T-helper 1 cell treated with Interleukin-12 subunit alpha and Interleukin-12 subunit beta and Interleukin-4 antibody, amounts not matched to agents 30 μg/mL and 1 μg/mL, for 36 hours (primary cell): ENCODE data around the gene PPP2R3B.
A peak's percentile ranks its signal among the peaks of the same experiment; 100 is the strongest.
"Not testable (repeated sequence)": the region's sequence is repeated elsewhere in the genome, so short reads cannot be mapped to it uniquely, and the experiment has no call there.

Experiments used
- H3K27ac Mint-ChIP-seq: one replicate; pipeline ENCODE4 v1.8.0; 2021; ENCODE audit warnings: mild to moderate bottlenecking, mixed read lengths
- H3K27me3 Mint-ChIP-seq: one replicate; pipeline ENCODE4 v1.8.0; 2021; ENCODE audit warnings: low read depth, mixed read lengths
- H3K36me3 Mint-ChIP-seq: one replicate; pipeline ENCODE4 v1.8.0; 2021; ENCODE audit warnings: low read depth, mixed read lengths
- H3K4me1 Mint-ChIP-seq: one replicate; pipeline ENCODE4 v1.8.0; 2021; ENCODE audit warnings: low read depth, mixed read lengths
- H3K4me3 Mint-ChIP-seq: one replicate; pipeline ENCODE4 v1.8.0; 2021; ENCODE audit warnings: mild to moderate bottlenecking, moderate library complexity, mixed read lengths
- H3K9me3 Mint-ChIP-seq: one replicate; pipeline ENCODE4 v1.8.0; 2021; ENCODE audit warnings: mixed read lengths

The PPP2R3B gene, protein sequence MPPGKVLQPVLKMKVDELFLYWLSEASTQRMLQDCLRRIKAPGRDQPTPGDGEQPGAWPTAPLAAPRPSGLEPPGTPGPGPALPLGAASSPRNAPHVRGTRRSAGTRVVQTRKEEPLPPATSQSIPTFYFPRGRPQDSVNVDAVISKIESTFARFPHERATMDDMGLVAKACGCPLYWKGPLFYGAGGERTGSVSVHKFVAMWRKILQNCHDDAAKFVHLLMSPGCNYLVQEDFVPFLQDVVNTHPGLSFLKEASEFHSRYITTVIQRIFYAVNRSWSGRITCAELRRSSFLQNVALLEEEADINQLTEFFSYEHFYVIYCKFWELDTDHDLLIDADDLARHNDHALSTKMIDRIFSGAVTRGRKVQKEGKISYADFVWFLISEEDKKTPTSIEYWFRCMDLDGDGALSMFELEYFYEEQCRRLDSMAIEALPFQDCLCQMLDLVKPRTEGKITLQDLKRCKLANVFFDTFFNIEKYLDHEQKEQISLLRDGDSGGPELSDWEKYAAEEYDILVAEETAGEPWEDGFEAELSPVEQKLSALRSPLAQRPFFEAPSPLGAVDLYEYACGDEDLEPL

DNA sequence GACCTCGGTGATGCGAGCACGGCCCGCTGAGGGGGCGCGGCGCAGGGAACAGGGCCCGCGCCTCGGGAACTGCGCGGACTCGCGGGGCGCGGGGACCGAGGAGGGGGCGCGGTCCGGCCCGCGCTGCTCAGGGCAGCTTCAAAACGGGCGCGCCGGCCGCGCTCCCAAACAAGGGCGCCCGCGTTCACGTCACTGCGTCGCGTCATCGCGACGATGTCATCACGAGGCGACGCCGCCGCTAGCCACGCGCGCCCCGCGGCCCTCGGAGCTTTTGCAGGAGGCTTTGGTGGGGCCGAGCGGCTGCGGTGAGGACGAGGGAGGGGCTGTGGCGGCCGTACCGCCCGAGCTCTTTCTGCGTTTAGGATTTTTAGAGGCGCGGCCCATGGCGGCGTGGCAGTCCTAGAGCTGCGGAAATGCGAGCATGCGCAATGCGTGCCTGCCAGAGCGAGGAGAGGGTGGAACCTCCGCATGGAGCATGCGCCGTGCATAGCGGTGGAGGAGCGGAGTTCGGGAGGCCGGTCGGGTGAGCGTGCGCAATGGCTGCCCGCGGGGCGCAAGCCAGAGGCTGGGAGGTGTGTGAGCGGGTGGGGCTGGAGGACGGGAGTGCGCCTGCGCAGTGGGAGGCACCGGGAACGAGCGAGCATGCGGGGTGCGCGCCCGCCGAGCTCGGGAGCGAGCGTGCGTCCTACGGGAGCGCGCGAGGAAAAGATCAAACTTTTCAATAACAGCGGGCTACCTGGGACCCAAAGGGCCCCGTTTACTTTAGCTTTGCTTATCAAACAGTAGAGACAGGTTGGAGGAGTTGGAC lies at the start of gene PPP2R3B:
TSS of gene PPP2R3B (minus strand) at position 140 of the 808 bp plus-strand sequence. CDS start 216 bp downstream, outside the sequence.
- H3K4me1 Mint-ChIP-seq, result peaks cover 6% of the 10 kb centered on the region

GRCh38 chrX:435536-436122 lies 48.9 kb upstream of the PPP2R3B start:
- Mint-ChIP-seq H3K4me1 (peaks cover 5% of the 10 kb centered on the region), H3K36me3 (peaks cover 5% of the 10 kb centered on the region), H3K9me3 (peaks cover 25% of the 10 kb centered on the region), H3K4me3 (no peak overlapping the region), H3K27ac (peak overlapping the region; percentile 14), H3K27me3 (no peaks in the 10 kb centered on the region)

More for the DNA sequence above, at the start of gene PPP2R3B:
- H3K9me3 Mint-ChIP-seq, result no peaks in the 10 kb centered on the region
- H3K27me3 Mint-ChIP-seq, result peaks cover 4% of the 10 kb centered on the region
- H3K4me3 Mint-ChIP-seq, result peak within 1 kb of the TSS; percentile 92
- H3K36me3 Mint-ChIP-seq, result peaks cover 3% of the 10 kb centered on the region
- peak within 1 kb of the TSS; percentile 98 for H3K27ac Mint-ChIP-seq

GRCh38 chrX:434946-435345 lies 48.2 kb upstream of the PPP2R3B start:
- no peak overlapping the region for H3K27ac Mint-ChIP-seq
- peaks cover 2% of the 10 kb centered on the region for H3K36me3 Mint-ChIP-seq
- H3K4me3 Mint-ChIP-seq, result no peak overlapping the region
- no peaks in the 10 kb centered on the region for H3K27me3 Mint-ChIP-seq
- H3K4me1 Mint-ChIP-seq, result peaks cover 5% of the 10 kb centered on the region
- peaks cover 18% of the 10 kb centered on the region for H3K9me3 Mint-ChIP-seq

- Mint-ChIP-seq H3K9me3 (peaks cover 12% of the 10 kb centered on the region), H3K4me1 (peaks cover 6% of the 10 kb centered on the region)
Measured at GRCh38 chrX:433771-434170, 47.1 kb upstream of the PPP2R3B start.

GRCh38 chrX:432666-433065 lies 46.0 kb upstream of the PPP2R3B start:
- not testable (repeated sequence) for H3K4me1 Mint-ChIP-seq, H3K27ac Mint-ChIP-seq, H3K36me3 Mint-ChIP-seq, H3K4me3 Mint-ChIP-seq
- H3K27me3 Mint-ChIP-seq, result peaks cover 11% of the 10 kb centered on the region
- peaks cover 12% of the 10 kb centered on the region for H3K9me3 Mint-ChIP-seq

More at GRCh38 chrX:433771-434170, 47.1 kb upstream of the PPP2R3B start:
- H3K36me3 Mint-ChIP-seq, result no peaks in the 10 kb centered on the region
- H3K27me3 Mint-ChIP-seq, result peaks cover 4% of the 10 kb centered on the region
- H3K4me3 Mint-ChIP-seq, result no peak overlapping the region
- H3K27ac Mint-ChIP-seq, result no peak overlapping the region

- no peak overlapping the region for H3K4me3 Mint-ChIP-seq
- no peaks in the 10 kb centered on the region for H3K36me3 Mint-ChIP-seq
- H3K27me3 Mint-ChIP-seq, result peaks cover 14% of the 10 kb centered on the region
- peaks cover 6% of the 10 kb centered on the region for H3K4me1 Mint-ChIP-seq
- no peak overlapping the region for H3K27ac Mint-ChIP-seq
- H3K9me3 Mint-ChIP-seq, result peaks cover 6% of the 10 kb centered on the region
Measured at GRCh38 chrX:431492-432111, 44.9 kb upstream of the PPP2R3B start.

- H3K4me3 Mint-ChIP-seq, result no peak overlapping the region
- peaks cover 14% of the 10 kb centered on the region for H3K27me3 Mint-ChIP-seq
- H3K4me1 Mint-ChIP-seq, result peaks cover 4% of the 10 kb centered on the region
- peaks cover under 1% of the 10 kb centered on the region for H3K9me3 Mint-ChIP-seq
- no peaks in the 10 kb centered on the region for H3K36me3 Mint-ChIP-seq
- no peak overlapping the region for H3K27ac Mint-ChIP-seq
Measured at GRCh38 chrX:431056-431455, 44.3 kb upstream of the PPP2R3B start.

- Mint-ChIP-seq H3K36me3 (no peaks in the 10 kb centered on the region), H3K27ac (no peak overlapping the region), H3K4me1 (peaks cover 4% of the 10 kb centered on the region), H3K9me3 (no peaks in the 10 kb centered on the region), H3K27me3 (peaks cover 14% of the 10 kb centered on the region), H3K4me3 (no peak overlapping the region)
Measured at GRCh38 chrX:429266-429825, 42.6 kb upstream of the PPP2R3B start.

DNA sequence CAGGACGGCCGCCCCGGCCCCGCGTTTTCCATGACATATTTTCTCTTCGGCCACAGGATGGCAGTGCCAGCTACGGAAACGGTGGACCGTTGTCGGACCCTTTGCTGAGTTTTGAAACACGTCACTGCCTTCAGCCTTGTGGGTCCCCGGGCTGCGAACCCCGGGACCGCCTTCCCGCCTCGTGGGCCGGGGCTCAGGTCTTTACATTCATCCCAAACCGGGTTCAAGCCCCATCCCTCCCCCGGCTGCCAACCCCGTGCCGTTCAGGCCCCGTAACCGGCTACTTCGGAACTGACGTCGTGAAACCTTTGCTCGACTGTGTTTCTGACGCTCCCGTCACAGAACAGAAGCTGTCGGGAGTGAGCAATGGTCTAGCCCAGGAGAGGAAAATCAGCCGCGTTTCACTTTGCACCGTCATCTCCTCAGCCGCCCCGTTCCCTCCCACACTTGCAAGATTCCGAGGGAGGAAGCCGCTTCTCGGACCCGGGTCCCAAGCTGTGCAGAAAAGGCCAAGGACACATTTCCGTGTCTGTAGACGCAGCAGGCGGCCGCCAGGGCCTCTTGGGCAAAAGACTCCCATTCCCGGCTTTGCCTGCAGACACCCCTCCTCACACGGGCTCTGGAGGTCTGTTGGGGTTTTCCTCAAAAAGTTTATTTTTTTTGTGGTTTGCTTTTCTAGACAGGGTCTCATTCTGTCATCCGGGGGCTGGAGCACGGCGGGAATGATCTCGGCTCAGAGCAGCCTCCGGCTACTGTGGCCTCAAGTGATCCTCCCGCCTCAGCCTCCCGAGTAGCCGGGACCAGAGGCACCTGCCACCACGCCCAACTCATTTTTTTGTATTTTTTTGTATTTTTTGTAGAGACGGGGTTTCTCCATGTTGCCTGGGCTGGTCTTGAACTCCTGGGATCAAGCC lies 41.4 kb upstream of the PPP2R3B start:
- Mint-ChIP-seq H3K27ac (no peak overlapping the region), H3K9me3 (no peaks in the 10 kb centered on the region), H3K4me3 (peak overlapping the region; percentile 37), H3K27me3 (peaks cover 14% of the 10 kb centered on the region), H3K36me3 (no peaks in the 10 kb centered on the region), H3K4me1 (peaks cover 4% of the 10 kb centered on the region)

DNA sequence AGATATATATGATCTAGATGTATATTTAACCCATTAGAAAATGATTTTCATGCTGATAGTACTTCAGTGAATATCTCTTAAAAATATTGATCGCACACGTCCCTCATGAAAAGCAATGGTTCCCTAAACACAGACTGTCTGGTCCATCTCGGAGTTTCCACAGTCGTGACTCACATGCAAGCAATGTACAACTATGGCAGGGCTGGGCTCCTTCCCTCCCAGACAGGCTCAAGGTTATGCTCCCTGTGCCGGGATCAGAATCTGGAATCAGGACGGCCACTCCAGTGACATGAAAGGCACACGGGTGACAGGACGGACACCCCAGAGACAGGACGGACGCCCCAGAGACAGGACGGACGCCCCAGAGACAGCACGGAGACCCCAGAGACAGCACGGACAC lies 40.2 kb upstream of the PPP2R3B start:
- Mint-ChIP-seq H3K4me1 (peaks cover 4% of the 10 kb centered on the region), H3K4me3 (no peak overlapping the region), H3K27ac (no peak overlapping the region), H3K9me3 (no peaks in the 10 kb centered on the region), H3K27me3 (peaks cover 14% of the 10 kb centered on the region), H3K36me3 (no peaks in the 10 kb centered on the region)

DNA sequence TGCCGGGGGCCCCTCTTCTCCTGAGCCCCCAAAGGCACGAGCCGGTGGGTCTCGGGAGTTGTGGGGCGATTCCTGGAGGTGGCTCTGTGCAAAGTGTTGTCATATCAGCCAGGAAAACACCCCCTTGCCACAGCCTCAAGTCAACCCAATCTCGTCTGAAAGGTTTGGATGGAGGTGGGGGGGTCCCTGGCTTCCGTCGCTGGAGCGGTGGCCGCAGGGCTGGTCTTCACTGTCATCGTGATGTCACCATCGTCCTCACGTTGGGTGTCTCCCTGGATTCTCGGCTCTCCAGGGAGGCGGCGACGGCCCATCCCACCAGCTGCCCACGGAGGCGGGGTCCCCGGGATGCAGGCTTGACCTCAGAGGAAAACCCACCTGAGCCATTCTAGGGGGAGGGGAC lies 38.3 kb upstream of the PPP2R3B start:
- Mint-ChIP-seq H3K36me3 (no peaks in the 10 kb centered on the region), H3K4me3 (no peak overlapping the region), H3K27ac (no peak overlapping the region), H3K4me1 (peaks cover 4% of the 10 kb centered on the region), H3K9me3 (no peaks in the 10 kb centered on the region), H3K27me3 (peaks cover 14% of the 10 kb centered on the region)

DNA sequence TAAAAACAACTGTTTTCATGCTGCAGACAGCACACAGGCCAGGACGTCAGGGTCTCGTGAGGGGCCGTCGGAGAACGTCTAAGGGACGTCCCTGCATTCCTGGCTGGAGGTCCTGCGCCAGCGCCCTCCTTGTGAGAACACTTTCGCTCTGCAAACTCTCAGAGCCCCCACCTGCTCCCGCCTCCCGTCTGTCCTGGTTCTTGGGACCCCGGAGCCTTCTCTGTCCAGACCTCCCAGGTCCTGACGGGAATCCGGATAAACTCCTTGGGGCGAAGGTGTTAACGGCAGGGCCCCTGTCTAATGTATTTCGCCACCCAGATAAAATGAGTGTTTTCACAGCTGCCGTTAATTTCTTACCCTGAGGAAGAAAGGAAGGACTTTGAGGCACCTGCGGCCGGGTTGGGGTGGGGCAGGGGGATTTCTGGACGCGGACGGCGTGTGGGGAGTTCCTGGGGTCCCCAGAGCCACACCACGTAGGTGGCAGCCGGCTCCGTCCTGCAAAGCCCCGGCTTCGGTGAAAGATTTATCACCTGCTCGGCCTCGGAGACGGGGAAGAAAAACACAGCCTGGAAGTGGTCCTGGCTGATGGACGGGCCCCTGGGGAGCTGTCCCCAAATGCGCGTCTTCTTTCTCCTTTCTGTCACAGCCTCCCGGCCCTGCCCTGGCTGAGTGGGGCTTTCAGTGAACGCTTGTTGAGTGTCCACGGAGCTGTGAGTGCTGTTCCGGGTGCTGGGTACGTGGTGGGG lies 35.1 kb upstream of the PPP2R3B start:
- no peaks in the 10 kb centered on the region for H3K4me1 Mint-ChIP-seq
- no peaks in the 10 kb centered on the region for H3K36me3 Mint-ChIP-seq
- no peak overlapping the region for H3K4me3 Mint-ChIP-seq
- H3K27ac Mint-ChIP-seq, result no peak overlapping the region
- H3K27me3 Mint-ChIP-seq, result peaks cover 1% of the 10 kb centered on the region
- no peaks in the 10 kb centered on the region for H3K9me3 Mint-ChIP-seq
